ENCODE results near the gene FYN. TPM values are rescaled to one million over a fixed set of nuclear protein-coding genes. Genes with fewer than 3 reads are reported as not detected.

FYN gene
- polyA plus RNA-seq, 1 donor from 2014 or later: 45.9 TPM

DNA sequence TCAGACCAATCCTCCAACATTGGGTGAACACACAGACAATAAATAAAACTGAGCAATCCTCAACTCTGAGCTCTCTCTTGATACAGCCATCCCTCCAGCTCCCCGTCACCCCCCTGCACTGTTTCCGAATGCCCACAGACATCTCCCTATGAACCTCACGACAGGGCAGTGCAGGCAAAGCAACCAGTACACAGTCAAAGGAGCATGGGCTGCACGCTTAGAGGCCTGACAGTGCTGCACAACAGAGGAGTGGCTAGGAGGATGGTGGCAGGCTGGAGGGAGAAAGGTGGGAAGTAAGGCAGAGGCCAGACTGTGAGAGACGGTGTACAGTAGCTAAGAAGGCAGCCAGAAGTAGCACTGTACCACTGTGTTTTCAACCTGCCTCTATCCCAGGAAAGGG lies 24.0 kb downstream of the FYN start:
- Mint-ChIP-seq H3K9me3 (no peaks in the 10 kb centered on the region), H3K4me1 (peaks cover 36 to 62% (median 40%) of the 10 kb centered on the region in 3 donors), H3K4me3 (no peak overlapping the region), H3K27me3 (no peaks in the 10 kb centered on the region), H3K27ac (peak overlapping the region in 1 of 3 donors; percentile 15), H3K36me3 (no peaks in the 10 kb centered on the region)

GRCh38 chr6:111848262-111848812 lies 24.9 kb downstream of the FYN start:
- no peaks in the 10 kb centered on the region for H3K27me3 Mint-ChIP-seq
- H3K27ac Mint-ChIP-seq: peak overlapping the region in 1 of 3 donors; percentile 46
- H3K4me3 Mint-ChIP-seq: no peak overlapping the region
- no peaks in the 10 kb centered on the region for H3K9me3 Mint-ChIP-seq
- H3K4me1 Mint-ChIP-seq: peaks cover 38 to 65% (median 40%) of the 10 kb centered on the region in 3 donors
- H3K36me3 Mint-ChIP-seq: no peaks in the 10 kb centered on the region

DNA sequence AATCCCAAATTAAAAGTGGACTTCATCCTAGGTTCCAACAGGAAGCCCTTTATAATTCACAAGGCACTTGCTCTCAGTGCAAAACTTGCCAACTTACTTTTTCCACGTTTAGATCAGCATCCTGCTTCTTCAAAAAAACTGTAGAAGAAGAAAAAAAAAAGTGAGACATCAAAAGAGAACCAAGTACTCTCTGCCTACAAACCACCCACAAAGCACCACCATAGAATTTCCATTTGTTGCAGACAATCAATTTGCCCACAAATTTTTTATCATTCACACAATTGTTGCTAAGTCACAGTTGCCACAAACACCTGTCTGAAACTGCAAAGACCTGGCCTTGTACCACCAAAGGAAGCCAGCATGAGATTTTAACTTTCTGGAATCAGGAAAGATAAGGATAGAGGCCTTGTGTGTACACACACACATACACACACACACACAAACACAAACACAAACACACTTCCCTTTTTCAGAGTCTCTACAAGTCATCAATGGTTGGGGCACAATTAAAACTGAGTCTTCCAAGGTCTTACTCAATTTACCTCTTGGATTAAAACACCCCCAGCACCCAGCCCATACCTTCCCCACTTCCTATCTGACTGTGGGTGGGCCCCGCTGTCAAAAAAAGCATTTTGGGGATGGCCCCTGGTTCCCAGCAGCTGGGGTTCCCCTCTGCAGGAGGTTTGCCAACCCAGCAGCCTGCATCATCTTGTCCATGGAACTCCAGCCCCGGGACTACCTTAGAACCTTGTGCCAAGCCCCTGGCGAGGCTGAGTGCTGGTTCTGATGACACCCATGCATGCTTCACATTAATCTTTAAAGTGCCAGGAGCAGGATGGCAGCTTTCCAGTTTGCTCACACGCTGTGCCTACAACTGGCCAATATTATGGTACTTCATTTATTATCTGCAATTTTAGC lies 26.5 kb downstream of the FYN start:
- no peak overlapping the region for H3K27ac Mint-ChIP-seq

DNA sequence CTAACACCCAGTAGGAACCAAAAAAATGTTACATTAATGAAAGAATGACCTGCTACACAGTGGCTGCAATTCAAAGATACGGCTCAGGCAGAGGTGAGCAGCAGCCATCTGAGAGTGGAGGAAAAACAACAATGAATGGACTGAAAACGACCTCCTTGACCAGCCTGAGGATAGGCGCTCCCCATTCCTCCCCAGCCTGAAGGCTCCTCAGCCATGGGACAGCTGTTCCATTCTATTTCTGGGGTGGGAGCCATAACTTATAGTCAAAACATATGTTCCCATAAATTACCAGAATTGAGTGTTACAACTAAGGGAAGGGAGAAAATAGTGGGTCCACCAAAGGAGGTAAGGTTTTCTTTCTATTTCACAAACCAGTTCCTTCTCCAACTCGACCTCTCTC lies 27.2 kb downstream of the FYN start:
- Mint-ChIP-seq H3K27ac (peak overlapping the region in 1 of 3 donors; percentile 60), H3K27me3 (no peaks in the 10 kb centered on the region), H3K4me3 (peak overlapping the region in 2 of 4 donors; percentile 2 to 13), H3K4me1 (peaks cover 34 to 52% (median 43%) of the 10 kb centered on the region in 3 donors), H3K9me3 (no peaks in the 10 kb centered on the region), H3K36me3 (no peaks in the 10 kb centered on the region)

More for the DNA sequence above, 26.5 kb downstream of the FYN start:
- Mint-ChIP-seq H3K9me3 (no peaks in the 10 kb centered on the region), H3K27me3 (no peaks in the 10 kb centered on the region), H3K4me1 (peaks cover 37 to 56% (median 40%) of the 10 kb centered on the region in 3 donors), H3K4me3 (peak overlapping the region in 1 of 4 donors; percentile 13), H3K36me3 (no peaks in the 10 kb centered on the region)

DNA sequence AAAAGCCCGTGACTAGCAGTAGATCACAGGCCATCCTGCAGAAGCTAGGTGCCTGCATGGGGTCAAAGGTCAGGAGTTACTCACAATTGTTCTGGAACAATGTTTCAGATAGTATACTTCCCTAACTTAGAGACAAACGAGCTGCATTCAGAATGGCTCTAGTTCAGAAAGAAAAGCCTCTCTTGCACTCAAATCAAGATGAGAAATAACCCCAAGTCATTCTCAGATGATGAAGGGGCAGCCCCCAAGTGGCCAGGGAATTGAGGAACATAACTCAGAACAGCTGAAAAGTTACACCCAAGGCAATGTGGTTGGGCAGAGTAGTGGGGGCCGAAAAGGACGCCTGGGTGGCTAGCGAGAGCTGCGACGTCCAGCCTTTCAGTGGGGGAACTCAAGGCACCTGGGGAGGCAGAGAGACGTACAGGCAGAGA lies 27.8 kb downstream of the FYN start:
- H3K36me3 Mint-ChIP-seq: no peaks in the 10 kb centered on the region
- peaks cover 30 to 47% (median 41%) of the 10 kb centered on the region in 3 donors for H3K4me1 Mint-ChIP-seq
- H3K4me3 Mint-ChIP-seq: peak overlapping the region in 3 of 4 donors; percentile 11 to 80 (median 27)
- peak overlapping the region in 1 of 3 donors; percentile 72 for H3K27ac Mint-ChIP-seq
- H3K27me3 Mint-ChIP-seq: no peaks in the 10 kb centered on the region
- H3K9me3 Mint-ChIP-seq: no peaks in the 10 kb centered on the region

DNA sequence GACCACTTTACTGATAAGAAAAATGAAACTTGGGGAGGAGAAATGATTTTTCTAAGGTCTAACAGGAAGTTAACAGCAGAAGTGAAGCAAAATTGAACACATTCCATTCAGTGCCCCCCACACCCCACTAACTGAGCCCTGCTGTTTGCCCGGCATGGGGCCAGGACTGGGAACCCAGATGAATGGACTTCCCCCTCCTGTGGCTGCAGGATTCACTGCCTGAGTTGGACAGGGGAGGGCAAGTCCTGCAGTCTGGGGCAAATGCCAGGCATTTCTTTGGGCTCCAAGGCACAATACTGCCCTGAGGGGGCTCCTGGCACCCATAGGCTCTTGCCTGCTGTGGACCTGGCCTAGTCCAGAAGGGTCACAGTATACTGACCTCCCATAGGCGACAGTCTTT lies 28.3 kb downstream of the FYN start:
- Mint-ChIP-seq H3K4me1 (peaks cover 25 to 44% (median 36%) of the 10 kb centered on the region in 3 donors), H3K4me3 (peak overlapping the region in 2 of 4 donors; percentile 75 to 80), H3K27ac (peak overlapping the region in 1 of 3 donors; percentile 91), H3K36me3 (no peaks in the 10 kb centered on the region), H3K27me3 (no peaks in the 10 kb centered on the region), H3K9me3 (no peaks in the 10 kb centered on the region)

DNA sequence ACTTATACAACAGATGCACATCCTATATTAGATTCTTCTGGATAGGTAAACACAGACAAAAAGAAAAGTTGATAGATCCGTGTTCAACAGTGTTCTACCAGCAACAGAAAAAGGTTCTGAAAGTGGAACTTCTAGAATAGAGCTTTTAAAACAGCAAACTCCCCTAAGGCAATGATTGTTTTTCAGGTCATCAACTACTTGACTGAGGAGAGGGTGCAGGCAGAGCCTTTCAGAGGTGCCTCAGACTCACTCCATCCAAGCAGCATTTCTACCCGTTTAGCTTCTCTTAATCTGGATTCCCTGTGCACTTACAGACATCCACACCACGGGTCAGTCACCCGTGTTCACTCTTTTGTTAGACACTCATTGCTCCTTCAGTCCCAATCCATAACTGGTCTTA lies 28.9 kb downstream of the FYN start:
- Mint-ChIP-seq H3K9me3 (no peaks in the 10 kb centered on the region), H3K36me3 (no peaks in the 10 kb centered on the region), H3K27me3 (no peaks in the 10 kb centered on the region), H3K27ac (peak overlapping the region in 1 of 3 donors; percentile 91), H3K4me1 (peaks cover 23 to 40% (median 33%) of the 10 kb centered on the region in 3 donors), H3K4me3 (peak overlapping the region in 2 of 4 donors; percentile 75 to 80)

DNA sequence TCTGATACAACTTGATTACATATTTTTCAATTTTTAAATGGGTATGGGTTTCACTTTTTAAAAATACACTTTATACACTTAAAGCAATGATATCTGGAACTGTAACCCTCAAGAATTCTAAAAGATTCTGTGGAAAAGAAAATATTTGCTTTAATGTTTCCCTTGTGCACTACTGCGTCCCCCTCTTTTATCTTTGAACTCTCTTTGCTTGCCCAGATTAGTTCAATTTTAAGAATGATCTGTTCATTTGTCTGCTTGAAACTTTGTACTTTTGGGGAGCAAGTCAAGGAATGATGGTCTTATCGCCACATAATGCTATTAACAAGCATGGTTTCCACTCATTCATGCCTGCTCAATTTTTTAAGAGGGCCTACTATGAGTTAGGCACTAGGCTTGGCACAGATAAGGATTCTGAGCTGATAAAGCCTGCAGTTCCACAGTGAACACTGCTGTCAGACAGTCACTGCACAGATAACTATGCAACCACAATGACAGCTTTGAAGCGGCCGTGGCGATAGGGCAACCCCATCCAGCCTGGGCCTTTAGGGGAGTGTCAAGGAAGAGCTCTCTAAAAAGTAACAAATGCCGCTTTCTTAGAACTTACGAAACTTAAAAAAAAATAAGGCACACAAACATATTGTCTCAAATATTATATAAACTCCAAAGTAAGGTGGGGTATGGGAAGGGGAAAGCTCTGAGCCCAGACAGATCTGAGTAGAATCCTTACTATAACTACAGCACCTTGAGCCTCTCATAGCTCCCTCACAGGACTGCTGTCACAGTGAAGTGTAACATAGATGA lies 29.7 kb downstream of the FYN start:
- Mint-ChIP-seq H3K4me3 (peak overlapping the region in 1 of 4 donors; percentile 75), H3K36me3 (no peaks in the 10 kb centered on the region), H3K9me3 (no peaks in the 10 kb centered on the region), H3K27ac (no peak overlapping the region), H3K27me3 (no peaks in the 10 kb centered on the region), H3K4me1 (peaks cover 30 to 45% (median 34%) of the 10 kb centered on the region in 3 donors)

DNA sequence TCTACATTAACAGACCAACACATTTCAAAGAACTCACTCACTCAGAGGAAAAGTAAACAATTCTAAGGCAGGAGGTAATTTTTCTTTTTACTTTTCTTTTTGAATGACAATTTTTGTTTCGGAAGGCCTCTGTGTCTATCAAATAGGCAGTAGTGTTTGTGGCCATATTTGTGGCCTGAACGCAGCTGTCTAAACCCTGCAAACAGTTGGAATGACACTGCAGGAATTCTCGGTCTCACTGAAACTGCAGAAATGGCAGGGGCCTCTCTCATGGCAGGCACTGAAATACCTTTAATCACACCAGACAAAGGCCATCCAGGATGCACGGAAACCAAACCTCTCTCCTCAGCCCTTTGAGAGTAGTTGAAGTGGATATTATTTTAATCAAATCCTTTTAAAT lies 30.4 kb downstream of the FYN start:
- H3K4me3 Mint-ChIP-seq: no peak overlapping the region
- no peaks in the 10 kb centered on the region for H3K27me3 Mint-ChIP-seq
- H3K36me3 Mint-ChIP-seq: no peaks in the 10 kb centered on the region
- H3K9me3 Mint-ChIP-seq: no peaks in the 10 kb centered on the region
- no peak overlapping the region for H3K27ac Mint-ChIP-seq
- peaks cover 32 to 46% (median 40%) of the 10 kb centered on the region in 3 donors for H3K4me1 Mint-ChIP-seq

GRCh38 chr6:111842271-111842822 lies 30.9 kb downstream of the FYN start:
- H3K36me3 Mint-ChIP-seq: no peaks in the 10 kb centered on the region
- no peak overlapping the region for H3K27ac Mint-ChIP-seq
- peaks cover 32 to 49% (median 44%) of the 10 kb centered on the region in 3 donors for H3K4me1 Mint-ChIP-seq
- no peak overlapping the region for H3K4me3 Mint-ChIP-seq
- no peaks in the 10 kb centered on the region for H3K9me3 Mint-ChIP-seq
- H3K27me3 Mint-ChIP-seq: no peaks in the 10 kb centered on the region

DNA sequence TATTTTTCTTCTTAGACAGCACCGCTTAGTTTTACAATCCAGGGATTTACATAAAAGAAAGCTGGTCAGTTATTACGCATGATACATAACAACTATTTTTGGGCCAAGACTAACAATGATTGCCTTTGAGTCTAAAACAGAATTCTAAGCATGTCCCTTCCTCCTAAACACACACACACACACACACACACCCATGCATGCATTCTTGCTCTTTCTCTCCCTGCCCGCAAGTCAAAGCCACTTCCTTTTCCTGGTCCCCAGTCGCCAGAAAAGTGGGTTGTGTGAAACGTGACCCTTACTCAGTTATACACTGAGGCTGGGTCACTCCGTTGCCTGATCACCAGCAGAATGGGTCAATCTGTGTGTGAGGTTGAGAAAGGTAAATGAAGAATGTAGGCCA lies 31.4 kb downstream of the FYN start:
- Mint-ChIP-seq H3K9me3 (no peaks in the 10 kb centered on the region), H3K4me3 (no peak overlapping the region), H3K27ac (no peak overlapping the region), H3K36me3 (no peaks in the 10 kb centered on the region), H3K4me1 (peaks cover 32 to 50% (median 44%) of the 10 kb centered on the region in 3 donors), H3K27me3 (no peaks in the 10 kb centered on the region)

- no peak overlapping the region for H3K4me3 Mint-ChIP-seq
- H3K36me3 Mint-ChIP-seq: no peaks in the 10 kb centered on the region
- no peak overlapping the region for H3K27ac Mint-ChIP-seq
- H3K27me3 Mint-ChIP-seq: no peaks in the 10 kb centered on the region
- H3K4me1 Mint-ChIP-seq: peaks cover 25 to 43% (median 35%) of the 10 kb centered on the region in 3 donors
- H3K9me3 Mint-ChIP-seq: no peaks in the 10 kb centered on the region
Observed at GRCh38 chr6:111840803-111841202, 32.4 kb downstream of the FYN start.

DNA sequence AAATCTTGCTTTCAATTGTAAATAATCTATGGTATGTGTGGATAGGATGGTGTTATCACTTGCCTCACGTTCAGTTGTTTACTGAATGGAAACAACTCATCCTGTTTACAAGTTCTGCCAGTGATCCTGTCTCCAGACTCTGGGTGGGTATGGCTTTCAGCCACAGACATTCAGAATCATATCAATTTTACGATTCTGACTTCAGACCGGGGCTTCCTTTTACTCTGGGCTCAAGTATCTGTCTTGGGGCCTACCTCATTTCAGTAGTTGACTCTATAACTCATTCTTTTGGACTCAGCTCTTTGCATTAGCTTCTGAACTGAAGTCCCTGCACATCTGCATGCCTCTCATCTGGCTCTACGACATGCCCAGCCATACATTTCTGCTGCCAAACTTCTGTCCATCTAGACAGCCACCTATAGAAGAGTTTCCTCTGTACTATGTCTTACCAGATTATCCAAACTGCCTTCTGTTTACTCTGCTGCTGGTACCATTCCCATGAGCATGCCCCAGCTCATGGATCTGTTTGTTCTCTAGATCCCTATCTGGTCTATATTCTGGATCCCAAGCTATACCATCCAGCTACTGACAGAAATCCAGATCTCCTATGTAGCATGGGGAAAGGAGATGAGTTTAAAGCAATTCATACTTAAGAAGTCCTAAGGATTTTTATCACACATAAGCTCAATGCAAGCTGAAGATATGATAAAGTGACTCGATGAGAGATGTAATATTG lies 34.3 kb downstream of the FYN start:
- Mint-ChIP-seq H3K36me3 (no peaks in the 10 kb centered on the region), H3K4me1 (peaks cover 19 to 34% (median 20%) of the 10 kb centered on the region in 3 donors), H3K27ac (peak overlapping the region in 1 of 3 donors; percentile 4), H3K4me3 (peak overlapping the region in 2 of 4 donors; percentile 29 to 33), H3K27me3 (no peaks in the 10 kb centered on the region), H3K9me3 (no peaks in the 10 kb centered on the region)

Measured in IgD-negative memory B cell (primary cell).